Neural cell (in vitro differentiated cells): Measurements from ENCODE around the gene CUX1.

ENCODE experiments used
- CTCF ChIP-seq: fragments of 450-650 bp; IDR thresholded peaks from 2 replicates; pipeline ENCODE4 v1.5.1; 2014; ENCODE audit warnings: antibody characterized with exemption, mild to moderate bottlenecking, moderate library complexity; ENCODE audit not compliant: poor library complexity, severe bottlenecking
- EZH2 ChIP-seq: fragments of 200-600, 300-800 bp; shearing (Covaris generic), sonication (generic); IDR thresholded peaks from 2 replicates; pipeline ENCODE4 v1.6.1; 2014; ENCODE audit warnings: antibody characterized with exemption, low read length, borderline replicate concordance, mild to moderate bottlenecking; ENCODE audit not compliant: insufficient read depth, poor library complexity, severe bottlenecking
- TAF1 ChIP-seq: IDR thresholded peaks from 2 replicates; pipeline ENCODE4 v1.6.1; 2012; ENCODE audit warnings: low read depth

- TF ChIP-seq CTCF (no peak), TAF1 (no peak), EZH2 (no peak)
Observed at GRCh38 chr7:102061354-102061945, 244.0 kb downstream of the CUX1 start.
